ENCODE data around the gene NR4A3. TPM values are rescaled to one million over a fixed set of nuclear protein-coding genes. Genes with fewer than 3 reads are reported as not detected.

Gene NR4A3
- total RNA-seq, 4 donors from 2014 or later = 2.9 to 8.8 (median 4.5) TPM

GRCh38 chr9:99828054-99828416 lies 6.3 kb downstream of the NR4A3 start:
- TF ChIP-seq CTCF (IDR thresholded peaks at IDR 0.05; ENCODE audit: low read depth) = no peak

GRCh38 chr9:99828417-99829176 lies 6.9 kb downstream of the NR4A3 start:
- TF ChIP-seq CTCF (IDR thresholded peaks at IDR 0.05; ENCODE audit: low read depth) = no peak

GRCh38 chr9:99831857-99832557 lies 10.3 kb downstream of the NR4A3 start:
- no peak for TF ChIP-seq CTCF (IDR thresholded peaks at IDR 0.05; ENCODE audit: low read depth)

GRCh38 chr9:99832558-99832864 lies 10.8 kb downstream of the NR4A3 start:
- TF ChIP-seq CTCF (IDR thresholded peaks at IDR 0.05; ENCODE audit: low read depth) = no peak

GRCh38 chr9:99833735-99834134 lies 12.1 kb downstream of the NR4A3 start:
- no peak for TF ChIP-seq CTCF (IDR thresholded peaks at IDR 0.05; ENCODE audit: low read depth)

DNA sequence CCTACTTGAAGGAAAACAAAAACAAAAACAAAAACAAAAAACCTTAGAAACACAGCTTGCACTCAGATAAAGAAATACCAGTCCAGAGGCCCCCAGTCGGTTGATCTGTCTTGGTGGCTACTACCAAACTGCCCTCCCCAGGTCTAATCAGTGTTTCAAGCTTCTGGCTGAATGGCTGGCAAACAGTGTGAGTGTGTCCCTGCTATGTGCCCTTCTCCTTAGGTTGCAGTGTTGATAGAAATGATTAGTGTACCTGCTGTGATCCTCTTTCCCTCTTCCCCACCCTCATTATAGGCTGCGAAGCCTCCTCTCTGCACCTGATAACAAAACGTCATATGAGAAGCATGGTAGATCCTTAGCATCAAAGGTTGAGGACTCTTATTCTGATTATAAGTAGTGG lies 12.8 kb downstream of the NR4A3 start:
- no peak for TF ChIP-seq CTCF (IDR thresholded peaks at IDR 0.05; ENCODE audit: low read depth)

- no peak for TF ChIP-seq CTCF (IDR thresholded peaks at IDR 0.05; ENCODE audit: low read depth)
Measured at GRCh38 chr9:99835142-99835541, 13.5 kb downstream of the NR4A3 start.

Data from subcutaneous adipose tissue (tissue), 4 donors.